ENCODE results near the gene RAB29. TPM values are rescaled to one million over a fixed set of nuclear protein-coding genes. Genes with fewer than 3 reads are reported as not detected.

Gene RAB29
- total RNA-seq, 1 experiment from 2014 or later, result 18.1 TPM

GRCh38 chr1:205786601-205787000, 11.3 kb upstream of the RAB29 start:
- Histone ChIP-seq H3K27me3 (replicated peaks) (no peaks in the 10 kb centered on the region), H3K4me1 (replicated peaks) (no peaks in the 10 kb centered on the region), H3K9me3 (replicated peaks) (no peaks in the 10 kb centered on the region), H3K36me3 (peaks cover 16% of the 10 kb centered on the region), H3K4me3 (no peak overlapping the region), H3K27ac (no peak overlapping the region)
- no peak for DNase-seq (ENCODE audit: low read depth in 1 of 2, low spot score in 2 of 2)

- no peak overlapping the region for H3K4me3 ChIP-seq
- H3K27me3 ChIP-seq (replicated peaks), result no peaks in the 10 kb centered on the region
- H3K4me1 ChIP-seq (replicated peaks), result no peaks in the 10 kb centered on the region
- no peaks in the 10 kb centered on the region for H3K9me3 ChIP-seq (replicated peaks)
- peaks cover 7% of the 10 kb centered on the region; the same call in 1 of the 2 replicates for H3K36me3 ChIP-seq
- DNase-seq (ENCODE audit: low read depth in 1 of 2, low spot score in 2 of 2), result no peak
- no peak overlapping the region for H3K27ac ChIP-seq
Observed at GRCh38 chr1:205785446-205785845, 10.2 kb upstream of the RAB29 start.

- Histone ChIP-seq H3K4me1 (replicated peaks) (no peaks in the 10 kb centered on the region), H3K4me3 (no peak overlapping the region), H3K27ac (no peak overlapping the region), H3K36me3 (no peaks in the 10 kb centered on the region), H3K9me3 (replicated peaks) (no peaks in the 10 kb centered on the region), H3K27me3 (replicated peaks) (no peaks in the 10 kb centered on the region)
- DNase-seq (ENCODE audit: low read depth in 1 of 2, low spot score in 2 of 2), result no peak
Observed at GRCh38 chr1:205783904-205784303, 8.6 kb upstream of the RAB29 start.

- Histone ChIP-seq H3K4me1 (replicated peaks) (no peaks in the 10 kb centered on the region), H3K36me3 (no peaks in the 10 kb centered on the region), H3K9me3 (replicated peaks) (no peaks in the 10 kb centered on the region), H3K4me3 (no peak overlapping the region), H3K27me3 (replicated peaks) (no peaks in the 10 kb centered on the region), H3K27ac (no peak overlapping the region)
- DNase-seq (ENCODE audit: low read depth in 1 of 2, low spot score in 2 of 2), result no peak
Observed at GRCh38 chr1:205783433-205783795, 8.1 kb upstream of the RAB29 start.

GRCh38 chr1:205782627-205783432, 7.5 kb upstream of the RAB29 start:
- no peak overlapping the region for H3K27ac ChIP-seq
- no peaks in the 10 kb centered on the region for H3K4me1 ChIP-seq (replicated peaks)
- no peaks in the 10 kb centered on the region for H3K36me3 ChIP-seq
- H3K27me3 ChIP-seq (replicated peaks), result no peaks in the 10 kb centered on the region
- no peak for DNase-seq (ENCODE audit: low read depth in 1 of 2, low spot score in 2 of 2)
- no peaks in the 10 kb centered on the region for H3K9me3 ChIP-seq (replicated peaks)
- no peak overlapping the region for H3K4me3 ChIP-seq

- Histone ChIP-seq H3K9me3 (replicated peaks) (no peaks in the 10 kb centered on the region), H3K27ac (no peak overlapping the region), H3K36me3 (no peaks in the 10 kb centered on the region), H3K4me1 (replicated peaks) (peaks cover 5% of the 10 kb centered on the region; the same call in 1 of the 2 replicates), H3K4me3 (no peak overlapping the region), H3K27me3 (replicated peaks) (no peaks in the 10 kb centered on the region)
- DNase-seq (ENCODE audit: low read depth in 1 of 2, low spot score in 2 of 2), result no peak
Observed at GRCh38 chr1:205780335-205780734, 5.1 kb upstream of the RAB29 start.

GRCh38 chr1:205777994-205778393, 2.7 kb upstream of the RAB29 start:
- no peak overlapping the region for H3K27ac ChIP-seq
- H3K27me3 ChIP-seq (replicated peaks), result no peaks in the 10 kb centered on the region
- H3K9me3 ChIP-seq (replicated peaks), result no peaks in the 10 kb centered on the region
- peaks cover 13% of the 10 kb centered on the region for H3K4me1 ChIP-seq (replicated peaks)
- H3K36me3 ChIP-seq, result no peaks in the 10 kb centered on the region
- no peak for DNase-seq (ENCODE audit: low read depth in 1 of 2, low spot score in 2 of 2)
- H3K4me3 ChIP-seq, result no peak overlapping the region

GRCh38 chr1:205775717-205776056, 405 bp upstream of the RAB29 start:
- Histone ChIP-seq H3K9me3 (replicated peaks) (no peaks in the 10 kb centered on the region), H3K27ac (no peak overlapping the region), H3K4me1 (replicated peaks) (peaks cover 21% of the 10 kb centered on the region)

GRCh38 chr1:205774198-205775014, 876 bp downstream of the RAB29 start:
- Histone ChIP-seq H3K4me3 (peak overlapping the region; percentile 64), H3K4me1 (replicated peaks) (peaks cover 34% of the 10 kb centered on the region), H3K27ac (peak overlapping the region; percentile 2; the same call in 1 of the 2 replicates), H3K27me3 (replicated peaks) (no peaks in the 10 kb centered on the region), H3K9me3 (replicated peaks) (no peaks in the 10 kb centered on the region), H3K36me3 (peaks cover 11% of the 10 kb centered on the region)
- peak in 1 of 2 experiments; percentile 18 for DNase-seq (ENCODE audit: low read depth in 1 of 2, low spot score in 2 of 2)

More at GRCh38 chr1:205775717-205776056, 405 bp upstream of the RAB29 start:
- peak overlapping the region; percentile 64 for H3K4me3 ChIP-seq
- peaks cover 2% of the 10 kb centered on the region; the same call in 1 of the 2 replicates for H3K36me3 ChIP-seq
- no peak for DNase-seq (ENCODE audit: low read depth in 1 of 2, low spot score in 2 of 2)
- no peaks in the 10 kb centered on the region for H3K27me3 ChIP-seq (replicated peaks)

GRCh38 chr1:205772607-205773032, 2.7 kb downstream of the RAB29 start:
- Histone ChIP-seq H3K36me3 (peaks cover 14% of the 10 kb centered on the region), H3K4me1 (replicated peaks) (peaks cover 41% of the 10 kb centered on the region), H3K27me3 (replicated peaks) (no peaks in the 10 kb centered on the region), H3K27ac (no peak overlapping the region), H3K4me3 (no peak overlapping the region), H3K9me3 (replicated peaks) (no peaks in the 10 kb centered on the region)
- no peak for DNase-seq (ENCODE audit: low read depth in 1 of 2, low spot score in 2 of 2)

GRCh38 chr1:205770618-205771017, 4.7 kb downstream of the RAB29 start:
- Histone ChIP-seq H3K4me1 (replicated peaks) (peaks cover 47% of the 10 kb centered on the region), H3K36me3 (peaks cover 14% of the 10 kb centered on the region), H3K9me3 (replicated peaks) (no peaks in the 10 kb centered on the region), H3K4me3 (no peak overlapping the region), H3K27me3 (replicated peaks) (no peaks in the 10 kb centered on the region), H3K27ac (peak overlapping the region; percentile 47)
- no peak for DNase-seq (ENCODE audit: low read depth in 1 of 2, low spot score in 2 of 2)

- Histone ChIP-seq H3K9me3 (replicated peaks) (no peaks in the 10 kb centered on the region), H3K4me3 (no peak overlapping the region), H3K27me3 (replicated peaks) (no peaks in the 10 kb centered on the region), H3K27ac (peak overlapping the region; percentile 47), H3K4me1 (replicated peaks) (peaks cover 45% of the 10 kb centered on the region), H3K36me3 (peaks cover 14% of the 10 kb centered on the region)
- DNase-seq (ENCODE audit: low read depth in 1 of 2, low spot score in 2 of 2), result peak; percentile 48 to 64
Observed at GRCh38 chr1:205769641-205770365, 5.5 kb downstream of the RAB29 start.

GRCh38 chr1:205767248-205767647, 8.0 kb downstream of the RAB29 start:
- H3K4me3 ChIP-seq, result no peak overlapping the region
- H3K27ac ChIP-seq, result no peak overlapping the region
- no peaks in the 10 kb centered on the region for H3K27me3 ChIP-seq (replicated peaks)
- no peaks in the 10 kb centered on the region for H3K9me3 ChIP-seq (replicated peaks)
- H3K36me3 ChIP-seq, result peaks cover 14% of the 10 kb centered on the region
- H3K4me1 ChIP-seq (replicated peaks), result peaks cover 31% of the 10 kb centered on the region
- no peak for DNase-seq (ENCODE audit: low read depth in 1 of 2, low spot score in 2 of 2)
